Smooth muscle cell (in vitro differentiated cells): ENCODE measurements around the gene COL28A1. TPM values are rescaled to one million over a fixed set of nuclear protein-coding genes. Genes with fewer than 3 reads are reported as not detected.

Experiments
- DNase-seq: peaks from one replicate; lab custom pipeline; 2025; ENCODE audit not compliant: unreplicated experiment; lab: John Stamatoyannopoulos, UW
- H2AFZ ChIP-seq: fragments of 200-600 bp; sonication (generic); 2 replicates; pipeline ENCODE4 v1.6.0; 2016; ENCODE audit warnings: antibody characterized with exemption, low read depth, mild to moderate bottlenecking
- H3F3A ChIP-seq: fragments of 200-600 bp; sonication (generic); 2 replicates; pipeline ENCODE4 v1.6.0; 2017; ENCODE audit warnings: antibody characterized with exemption, low read depth
- H3K27ac ChIP-seq: fragments of 200-600 bp; sonication (generic); 2 replicates; pipeline ENCODE4 v1.5.1; 2016; ENCODE audit warnings: low read depth, mild to moderate bottlenecking
- H3K27me3 ChIP-seq: fragments of 200-600 bp; sonication (generic); 2 replicates; pipeline ENCODE4 v1.6.1; 2016; ENCODE audit warnings: low read depth, mild to moderate bottlenecking
- H3K36me3 ChIP-seq: fragments of 200-600 bp; sonication (generic); 2 replicates; pipeline ENCODE4 v1.5.1; 2016; ENCODE audit warnings: low read depth
- H3K4me1 ChIP-seq: fragments of 200-600 bp; sonication (generic); 2 replicates; pipeline ENCODE4 v1.5.1; 2016; ENCODE audit warnings: low read depth
- H3K4me2 ChIP-seq: fragments of 200-600 bp; sonication (generic); 2 replicates; pipeline ENCODE4 v1.6.0; 2016; ENCODE audit warnings: mild to moderate bottlenecking
- H3K4me3 ChIP-seq: fragments of 200-600 bp; sonication (generic); 2 replicates; pipeline ENCODE4 v1.5.1; 2016; ENCODE audit warnings: mild to moderate bottlenecking
- H3K79me2 ChIP-seq: fragments of 200-600 bp; sonication (generic); 2 replicates; pipeline ENCODE4 v1.6.0; 2016; ENCODE audit warnings: low read depth, mild to moderate bottlenecking
- H3K9ac ChIP-seq: fragments of 200-600 bp; sonication (generic); 2 replicates; pipeline ENCODE4 v1.6.0; 2016; ENCODE audit warnings: low read depth
- H3K9me3 ChIP-seq: fragments of 200-600 bp; sonication (generic); replicated peaks from 2 replicates; pipeline ENCODE4 v1.5.1; 2016; ENCODE audit warnings: low read depth
- H4K20me1 ChIP-seq: fragments of 200-600 bp; sonication (generic); 2 replicates; pipeline ENCODE4 v1.6.0; 2016; ENCODE audit warnings: low read depth
- WGBS: methylation state at CpG from one replicate; pipeline ENCODE4 v1.1.7; 2016; ENCODE audit warnings: low lambda C conversion rate; 5-methylcytosine and 5-hydroxymethylcytosine counted together
- polyA plus RNA-seq: library from polyadenylated mRNA; unstranded; fragments of >200 nt; fragmentation: Nextera tagmentation; extraction: Ambion mirVana; gene quantifications from 2 replicates; pipeline ENCODE4 v1.2.1, GENCODE V29; 2016
- total RNA-seq: library from RNA; depleted of rRNA; stranded (reverse); fragments of >200 nt; gene quantifications from 2 replicates; pipeline ENCODE4 v1.2.3, GENCODE V29; 2014
- TF ChIP-seq, protein P1 (sequence below): fragments of 200-600 bp; sonication (generic); IDR thresholded peaks from 2 replicates; pipeline ENCODE4 v1.5.1; 2017; ENCODE audit warnings: borderline replicate concordance, mild to moderate bottlenecking, antibody characterized with exemption; ENCODE audit not compliant: insufficient read depth, poor library complexity, severe bottlenecking

COL28A1 gene
- total and polyA plus RNA-seq, 2 experiments from 2014 or later, result 0.13 TPM; not detected in 1

DNA sequence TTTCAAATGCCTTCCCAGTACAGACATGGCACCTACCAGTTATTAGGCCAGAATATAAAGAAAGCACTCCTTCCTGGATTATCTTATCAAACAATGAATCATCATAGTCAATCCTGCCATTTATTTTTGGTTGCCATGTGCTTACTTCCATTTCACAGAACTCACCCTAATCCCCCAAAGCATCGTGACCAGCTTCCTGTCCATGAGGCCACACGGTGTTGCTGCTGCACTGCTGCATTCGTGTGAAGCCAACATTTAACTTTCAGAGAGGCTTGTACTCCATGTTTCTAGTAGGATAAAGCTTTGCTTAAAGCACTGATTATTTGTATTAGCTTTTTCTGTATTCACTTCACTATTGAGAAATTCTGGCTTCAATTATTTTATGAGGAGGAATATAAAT lies 14.4 kb downstream of the COL28A1 start:
- WGBS, result 32% methylated on average over 3 of the region's 3 CpGs
- Histone ChIP-seq H3K9ac (no peak overlapping the region), H3K27me3 (no peaks in the 10 kb centered on the region), H3K36me3 (no peaks in the 10 kb centered on the region), H3K4me1 (no peaks in the 10 kb centered on the region), H3K4me3 (no peak overlapping the region), H2AFZ (no peak overlapping the region), H3K9me3 (no peaks in the 10 kb centered on the region), H3F3A (no peaks in the 10 kb centered on the region), H3K27ac (no peak overlapping the region), H3K79me2 (no peaks in the 10 kb centered on the region), H3K4me2 (no peak overlapping the region), H4K20me1 (no peaks in the 10 kb centered on the region)
- TF ChIP-seq, protein P1, sequence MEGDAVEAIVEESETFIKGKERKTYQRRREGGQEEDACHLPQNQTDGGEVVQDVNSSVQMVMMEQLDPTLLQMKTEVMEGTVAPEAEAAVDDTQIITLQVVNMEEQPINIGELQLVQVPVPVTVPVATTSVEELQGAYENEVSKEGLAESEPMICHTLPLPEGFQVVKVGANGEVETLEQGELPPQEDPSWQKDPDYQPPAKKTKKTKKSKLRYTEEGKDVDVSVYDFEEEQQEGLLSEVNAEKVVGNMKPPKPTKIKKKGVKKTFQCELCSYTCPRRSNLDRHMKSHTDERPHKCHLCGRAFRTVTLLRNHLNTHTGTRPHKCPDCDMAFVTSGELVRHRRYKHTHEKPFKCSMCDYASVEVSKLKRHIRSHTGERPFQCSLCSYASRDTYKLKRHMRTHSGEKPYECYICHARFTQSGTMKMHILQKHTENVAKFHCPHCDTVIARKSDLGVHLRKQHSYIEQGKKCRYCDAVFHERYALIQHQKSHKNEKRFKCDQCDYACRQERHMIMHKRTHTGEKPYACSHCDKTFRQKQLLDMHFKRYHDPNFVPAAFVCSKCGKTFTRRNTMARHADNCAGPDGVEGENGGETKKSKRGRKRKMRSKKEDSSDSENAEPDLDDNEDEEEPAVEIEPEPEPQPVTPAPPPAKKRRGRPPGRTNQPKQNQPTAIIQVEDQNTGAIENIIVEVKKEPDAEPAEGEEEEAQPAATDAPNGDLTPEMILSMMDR, result no peak
- no peak for DNase-seq

DNA sequence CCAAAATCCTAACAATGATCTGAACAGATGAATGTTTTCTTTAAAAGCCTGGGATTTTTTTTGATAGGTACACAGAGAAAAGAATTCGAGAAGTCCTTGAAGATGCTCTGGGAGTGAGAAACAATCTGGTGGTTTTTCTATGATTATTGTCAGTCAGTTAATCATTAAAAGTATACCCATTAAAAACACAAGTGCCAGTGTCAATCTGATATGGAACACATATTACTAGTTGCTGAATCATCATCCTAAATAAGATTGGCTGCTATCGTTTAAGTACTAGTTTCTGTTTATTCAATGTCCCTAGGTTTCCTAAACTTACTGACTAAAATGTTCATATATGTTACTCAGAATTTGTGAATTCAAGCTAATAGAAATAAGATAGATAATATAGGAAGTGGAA lies 16.1 kb downstream of the COL28A1 start:
- TF ChIP-seq, protein P1, result no peak
- Histone ChIP-seq H3K27ac (no peak overlapping the region), H3K9me3 (no peaks in the 10 kb centered on the region), H3K4me2 (no peak overlapping the region), H3K9ac (no peak overlapping the region), H3K79me2 (no peaks in the 10 kb centered on the region), H3K4me1 (no peaks in the 10 kb centered on the region), H3K27me3 (no peaks in the 10 kb centered on the region), H2AFZ (no peak overlapping the region), H3K4me3 (no peak overlapping the region), H3K36me3 (no peaks in the 10 kb centered on the region), H4K20me1 (no peaks in the 10 kb centered on the region), H3F3A (no peaks in the 10 kb centered on the region)
- DNase-seq, result no peak
- 80% methylated on average over 2 of the region's 2 CpGs for WGBS

DNA sequence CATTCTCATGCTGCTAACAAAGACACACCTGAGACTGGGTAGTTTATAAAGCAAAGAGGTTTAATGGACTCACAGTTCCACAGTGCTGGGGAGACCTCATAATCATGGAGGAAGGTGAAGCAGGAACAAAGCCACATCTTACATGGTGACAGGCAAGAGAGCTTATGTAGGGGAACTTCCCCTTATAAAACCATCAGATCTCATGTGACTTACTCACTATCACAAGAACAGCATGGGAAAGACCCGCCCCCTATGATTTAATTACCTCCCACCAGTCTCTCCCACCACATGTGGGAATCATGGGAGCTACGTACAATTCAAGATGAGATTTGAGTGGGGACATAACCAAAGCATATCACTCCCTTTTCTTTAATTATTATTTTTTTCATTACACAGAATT lies 16.6 kb downstream of the COL28A1 start:
- H3F3A ChIP-seq, result no peaks in the 10 kb centered on the region
- no peak overlapping the region for H3K4me2 ChIP-seq
- H3K79me2 ChIP-seq, result no peaks in the 10 kb centered on the region
- DNase-seq, result no peak
- H2AFZ ChIP-seq, result no peak overlapping the region
- no peak overlapping the region for H3K9ac ChIP-seq
- no peak overlapping the region for H3K27ac ChIP-seq
- no peak overlapping the region for H3K4me3 ChIP-seq
- 80% methylated on average over 2 of the region's 2 CpGs for WGBS
- no peaks in the 10 kb centered on the region for H3K36me3 ChIP-seq
- no peaks in the 10 kb centered on the region for H4K20me1 ChIP-seq
- no peaks in the 10 kb centered on the region for H3K4me1 ChIP-seq
- H3K27me3 ChIP-seq, result no peaks in the 10 kb centered on the region
- H3K9me3 ChIP-seq, result no peaks in the 10 kb centered on the region
- TF ChIP-seq, protein P1, result no peak

DNA sequence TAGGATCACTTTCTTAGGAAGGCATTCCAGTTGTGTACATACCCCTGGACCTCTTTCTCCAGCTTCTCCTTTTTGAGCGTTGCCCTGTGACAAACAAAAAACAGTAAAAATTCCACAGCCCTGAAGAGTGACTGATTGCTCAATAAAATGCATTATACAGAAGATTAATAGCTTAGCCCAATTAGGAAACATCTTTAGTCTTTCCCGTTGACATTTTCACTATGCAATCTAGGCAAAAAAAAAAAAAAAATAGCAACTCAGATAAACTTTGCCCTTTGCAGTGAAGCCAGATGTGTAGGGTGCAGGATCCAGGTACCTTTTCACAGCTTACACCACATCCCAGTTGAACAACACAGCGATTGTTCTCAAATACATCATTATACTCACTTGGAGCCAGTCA lies 17.9 kb downstream of the COL28A1 start:
- no peaks in the 10 kb centered on the region for H3K36me3 ChIP-seq
- H3K27me3 ChIP-seq, result no peaks in the 10 kb centered on the region
- H2AFZ ChIP-seq, result no peak overlapping the region
- H3K4me1 ChIP-seq, result no peaks in the 10 kb centered on the region
- no peaks in the 10 kb centered on the region for H3F3A ChIP-seq
- H3K9ac ChIP-seq, result no peak overlapping the region
- no peaks in the 10 kb centered on the region for H3K79me2 ChIP-seq
- no peak overlapping the region for H3K4me2 ChIP-seq
- WGBS, result 42% methylated on average over 3 of the region's 3 CpGs
- TF ChIP-seq, protein P1, result no peak
- H3K4me3 ChIP-seq, result no peak overlapping the region
- H3K27ac ChIP-seq, result no peak overlapping the region
- no peaks in the 10 kb centered on the region for H3K9me3 ChIP-seq
- DNase-seq, result no peak
- H4K20me1 ChIP-seq, result no peaks in the 10 kb centered on the region
